Measurements from ENCODE around the gene ICA1.

ICA1 gene

DNA sequence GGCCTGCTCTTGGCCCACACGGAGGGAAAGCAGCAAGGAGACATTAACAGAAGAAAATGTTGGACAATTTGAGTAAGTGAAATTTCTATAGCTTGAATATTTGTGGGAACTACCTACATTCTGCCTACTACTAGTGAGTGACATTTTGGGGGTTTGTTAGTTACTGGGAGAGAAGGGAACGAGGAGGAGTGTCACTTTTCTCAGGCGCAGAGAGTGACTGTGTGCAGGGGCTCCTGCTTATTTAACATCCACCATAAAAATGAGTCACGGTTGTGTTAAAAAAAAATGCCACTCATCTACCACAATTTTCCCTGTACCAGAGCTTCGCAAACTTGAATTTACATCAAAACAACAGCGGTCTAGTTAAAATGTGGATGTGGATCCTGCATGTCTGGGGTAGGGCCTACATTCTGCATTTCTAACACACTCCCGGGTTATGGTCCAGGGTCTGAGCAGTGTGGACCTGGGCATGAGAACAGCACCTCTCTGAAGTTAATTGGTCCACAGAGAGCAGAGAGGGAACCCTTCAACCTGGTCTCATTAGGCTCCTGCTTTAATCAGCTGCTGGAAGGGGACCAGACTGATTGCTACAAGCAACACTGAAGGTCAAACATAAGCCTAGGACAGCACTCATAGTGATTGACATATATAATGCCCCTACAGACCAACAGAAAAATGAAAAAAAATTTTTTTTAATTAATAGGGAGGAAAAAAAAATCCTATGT, 41.4 kb downstream of the ICA1 start:
- no peaks in the 10 kb centered on the region for H3K27me3 ChIP-seq
- H3K4me1 ChIP-seq = no peaks in the 10 kb centered on the region
- peaks cover 0 to 6% (median 0%) of the 10 kb centered on the region in 11 experiments; a peak in 2 of 22 replicates for H3K36me3 ChIP-seq
- H3K9ac ChIP-seq = 0 out of 22 replicates have a peak overlapping the region, but pooled peaks of 1 of the 11 experiments have one; percentile 27
- H3K27ac ChIP-seq = no peak overlapping the region
- H3K4me3 ChIP-seq = no peak overlapping the region
- no peaks in the 10 kb centered on the region for H4K20me1 ChIP-seq
- H3K9me3 ChIP-seq (replicated peaks in 1 of 11) = no peaks in the 10 kb centered on the region
- no peak overlapping the region for H3K4me2 ChIP-seq
- no peak for TF ChIP-seq Cebpa-rat (IDR thresholded peaks at IDR 0.05)

DNA sequence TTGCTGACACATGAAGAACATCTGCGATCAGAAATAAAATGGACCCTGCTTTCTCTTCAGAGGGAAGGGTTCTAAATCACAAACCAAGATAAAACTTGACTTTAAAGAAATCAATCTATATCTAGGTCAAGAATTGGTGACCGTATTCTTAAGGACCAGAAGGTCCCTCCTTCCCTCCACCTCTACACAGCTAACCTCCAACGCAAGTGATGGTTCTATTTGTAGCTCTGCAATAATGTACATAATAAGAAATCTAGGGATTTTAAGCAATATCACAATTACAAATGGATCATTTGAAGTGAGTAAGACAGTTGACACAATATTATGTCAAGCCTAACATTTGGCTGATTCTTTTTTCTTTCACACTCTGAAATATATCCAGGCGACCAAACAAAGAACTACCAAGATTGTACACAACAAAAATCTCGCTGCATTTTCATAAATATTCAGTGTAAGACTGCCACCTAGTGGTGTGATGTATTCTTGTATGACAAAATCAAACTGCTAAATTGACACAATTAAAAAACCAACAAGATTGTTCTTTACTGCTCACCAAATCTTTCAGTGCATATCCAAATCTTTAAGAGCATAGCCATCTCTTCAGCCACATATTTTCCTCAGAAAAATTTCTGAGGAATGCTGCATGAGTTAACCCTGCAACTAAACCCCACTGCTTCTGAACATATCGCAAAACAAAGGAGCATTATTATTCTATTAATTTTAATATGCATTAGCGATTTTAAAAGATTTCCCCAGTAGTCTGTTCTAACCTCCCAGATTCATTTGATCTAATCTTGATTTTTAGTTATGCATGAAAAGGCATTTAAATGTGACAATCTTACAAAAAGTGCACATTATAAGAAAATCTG, 44.5 kb downstream of the ICA1 start:
- Histone ChIP-seq H4K20me1 (no peaks in the 10 kb centered on the region), H3K9me3 (replicated peaks in 1 of 11) (no peaks in the 10 kb centered on the region), H3K9ac (no peak overlapping the region), H3K36me3 (peaks cover 0 to 6% (median 0%) of the 10 kb centered on the region in 11 experiments; a peak in 2 of 22 replicates), H3K27me3 (no peaks in the 10 kb centered on the region), H3K4me3 (no peak overlapping the region), H3K4me2 (no peak overlapping the region), H3K4me1 (no peaks in the 10 kb centered on the region), H3K27ac (no peak overlapping the region)
- TF ChIP-seq Cebpa-rat (IDR thresholded peaks at IDR 0.05) = no peak

DNA sequence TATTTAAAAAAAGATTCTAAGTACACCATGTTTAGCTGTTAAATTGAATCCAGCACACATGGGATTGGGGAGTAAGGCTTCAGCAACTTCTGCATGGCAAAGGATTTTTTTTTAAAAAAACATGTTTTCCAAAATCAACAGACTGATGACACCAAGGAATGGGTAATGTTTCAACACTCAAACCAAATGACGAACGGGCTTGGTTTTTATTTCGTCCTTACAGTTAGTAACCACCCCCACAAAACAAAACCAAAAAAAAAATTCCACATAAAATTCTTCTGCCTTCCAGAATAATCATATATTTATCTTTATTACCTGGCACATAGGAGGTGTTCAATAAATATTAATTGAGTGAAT, 45.7 kb downstream of the ICA1 start:
- Histone ChIP-seq H3K9me3 (replicated peaks in 1 of 11) (no peaks in the 10 kb centered on the region), H3K4me3 (no peak overlapping the region), H3K27ac (no peak overlapping the region), H3K9ac (no peak overlapping the region), H4K20me1 (no peaks in the 10 kb centered on the region), H3K27me3 (no peaks in the 10 kb centered on the region), H3K36me3 (peaks cover 0 to 6% (median 0%) of the 10 kb centered on the region in 11 experiments; a peak in 2 of 22 replicates), H3K4me1 (no peaks in the 10 kb centered on the region), H3K4me2 (no peak overlapping the region)
- no peak for TF ChIP-seq Cebpa-rat (IDR thresholded peaks at IDR 0.05)

DNA sequence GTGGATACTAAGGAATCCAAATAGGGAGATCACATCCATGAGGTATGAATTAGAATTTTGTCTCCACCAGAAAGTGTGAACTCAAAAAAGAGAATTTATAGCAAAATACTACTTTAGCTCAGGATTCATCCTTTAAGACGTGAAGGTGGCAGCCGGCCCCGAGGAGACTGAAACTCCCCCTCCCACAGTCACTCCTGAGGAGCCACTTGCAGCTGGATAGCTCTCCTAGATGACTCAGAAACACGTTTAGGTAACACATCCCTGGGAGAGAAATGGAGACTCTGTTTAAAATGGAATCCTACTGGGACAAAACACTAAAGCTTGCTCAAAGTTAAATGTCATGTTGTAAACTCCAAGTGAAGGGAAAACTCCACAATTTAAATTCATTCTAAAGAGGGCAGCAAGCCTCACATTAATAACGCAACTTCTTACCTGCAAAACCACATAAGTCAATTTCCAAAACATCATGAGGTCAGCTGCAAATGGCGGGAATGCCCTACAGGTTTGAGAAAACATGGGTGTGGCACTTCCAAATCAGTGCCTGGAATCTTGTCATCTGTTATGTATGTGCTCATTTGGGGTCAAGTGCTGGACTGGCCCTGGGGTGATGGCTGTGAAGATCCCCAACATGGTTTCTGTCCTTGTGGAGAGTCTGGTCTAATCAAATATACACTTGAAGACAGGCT, 46.2 kb downstream of the ICA1 start:
- Histone ChIP-seq H3K4me2 (no peak overlapping the region), H3K27ac (no peak overlapping the region), H3K9ac (no peak overlapping the region), H3K4me3 (no peak overlapping the region), H3K27me3 (no peaks in the 10 kb centered on the region), H4K20me1 (no peaks in the 10 kb centered on the region), H3K4me1 (no peaks in the 10 kb centered on the region), H3K9me3 (replicated peaks in 1 of 11) (no peaks in the 10 kb centered on the region), H3K36me3 (peaks cover 0 to 6% (median 0%) of the 10 kb centered on the region in 11 experiments; a peak in 2 of 22 replicates)
- no peak for TF ChIP-seq Cebpa-rat (IDR thresholded peaks at IDR 0.05)

DNA sequence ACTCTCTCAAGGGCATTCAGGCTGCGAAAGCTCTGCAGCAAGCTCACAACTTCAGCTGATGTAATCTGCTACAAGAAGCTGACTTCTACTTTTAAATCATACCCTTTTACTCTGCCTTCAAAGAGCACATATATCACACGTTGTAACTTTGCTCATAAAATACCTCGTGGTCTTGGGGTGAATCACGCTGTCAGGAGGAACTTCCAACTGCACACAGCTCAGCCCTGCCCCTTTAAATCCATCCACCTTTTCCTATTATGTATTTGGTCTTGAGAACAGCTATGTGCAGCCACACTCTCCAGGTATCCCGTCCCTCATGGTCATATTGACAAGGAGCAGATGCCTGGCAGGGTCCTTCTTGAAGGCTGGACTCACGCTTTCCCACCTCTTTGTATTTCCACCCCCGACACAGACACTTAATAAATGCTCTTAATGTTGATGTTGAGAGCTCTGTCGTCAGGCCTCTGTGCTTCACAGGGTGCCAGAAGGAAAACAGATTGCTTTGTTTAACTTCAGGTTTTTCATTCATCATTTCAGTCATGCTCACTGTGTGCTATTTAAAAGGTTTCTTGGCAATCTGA, 47.6 kb downstream of the ICA1 start:
- Histone ChIP-seq H3K9ac (no peak overlapping the region), H3K4me2 (no peak overlapping the region)

DNA sequence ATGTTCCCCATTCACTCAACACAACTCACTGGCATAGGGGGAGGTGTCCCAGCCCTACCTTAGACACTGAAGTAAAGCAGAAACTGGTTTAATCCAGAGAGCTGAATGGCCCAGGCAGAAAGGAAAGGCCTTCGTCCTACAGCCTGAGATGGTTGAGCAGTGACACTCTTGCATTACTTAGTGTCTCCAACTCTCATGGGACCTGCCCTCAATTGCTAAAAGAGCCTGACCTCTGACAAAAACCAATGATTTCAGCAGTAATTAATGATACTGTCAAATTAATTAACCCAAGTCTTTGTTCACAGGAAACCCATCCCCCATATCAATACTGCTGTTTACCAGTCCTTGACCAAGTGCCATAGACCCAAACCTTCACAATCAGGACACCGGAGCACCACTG, 48.6 kb downstream of the ICA1 start:
- no peaks in the 10 kb centered on the region for H4K20me1 ChIP-seq
- H3K4me3 ChIP-seq = no peak overlapping the region
- H3K27me3 ChIP-seq = no peaks in the 10 kb centered on the region
- no peak overlapping the region for H3K4me2 ChIP-seq
- no peaks in the 10 kb centered on the region for H3K4me1 ChIP-seq
- no peak overlapping the region for H3K9ac ChIP-seq
- H3K9me3 ChIP-seq (replicated peaks in 1 of 11) = no peaks in the 10 kb centered on the region
- H3K27ac ChIP-seq = no peak overlapping the region
- H3K36me3 ChIP-seq = peaks cover 0 to under 1% (median 0%) of the 10 kb centered on the region in 11 experiments; a peak in 2 of 22 replicates
- TF ChIP-seq Cebpa-rat (IDR thresholded peaks at IDR 0.05) = no peak

More for the DNA sequence above, 47.6 kb downstream of the ICA1 start:
- H3K4me3 ChIP-seq = no peak overlapping the region
- H3K27me3 ChIP-seq = no peaks in the 10 kb centered on the region
- peaks cover 0 to 6% (median 0%) of the 10 kb centered on the region in 11 experiments; a peak in 2 of 22 replicates for H3K36me3 ChIP-seq
- no peak overlapping the region for H3K27ac ChIP-seq
- H4K20me1 ChIP-seq = no peaks in the 10 kb centered on the region
- H3K4me1 ChIP-seq = no peaks in the 10 kb centered on the region
- no peaks in the 10 kb centered on the region for H3K9me3 ChIP-seq (replicated peaks in 1 of 11)
- TF ChIP-seq Cebpa-rat (IDR thresholded peaks at IDR 0.05) = no peak

DNA sequence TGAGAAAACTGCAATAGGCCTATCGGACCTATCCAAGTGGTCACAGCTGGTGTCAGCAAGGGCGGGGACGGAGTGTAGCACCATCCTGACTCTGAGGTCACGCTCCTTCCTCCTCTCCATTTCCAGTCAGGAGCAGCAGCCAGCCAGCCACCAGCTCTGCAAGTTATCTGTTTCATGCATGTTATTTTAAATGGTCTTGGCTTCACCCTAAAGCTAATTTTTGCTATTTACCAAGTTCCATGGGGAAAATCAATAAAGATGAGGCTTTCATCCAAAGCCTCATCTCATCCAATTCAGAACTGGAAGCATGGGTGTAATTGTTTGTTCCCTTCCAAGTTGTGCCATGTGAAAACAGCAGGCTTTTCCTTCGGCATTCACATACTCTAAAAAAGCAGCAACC, 49.3 kb downstream of the ICA1 start:
- no peak for TF ChIP-seq Cebpa-rat (IDR thresholded peaks at IDR 0.05)
- H3K4me2 ChIP-seq = no peak overlapping the region
- no peaks in the 10 kb centered on the region for H3K27me3 ChIP-seq
- no peak overlapping the region for H3K27ac ChIP-seq
- H4K20me1 ChIP-seq = no peaks in the 10 kb centered on the region
- H3K4me1 ChIP-seq = no peaks in the 10 kb centered on the region
- no peak overlapping the region for H3K4me3 ChIP-seq
- H3K36me3 ChIP-seq = no peaks in the 10 kb centered on the region
- H3K9ac ChIP-seq = no peak overlapping the region
- H3K9me3 ChIP-seq (replicated peaks in 1 of 11) = no peaks in the 10 kb centered on the region

DNA sequence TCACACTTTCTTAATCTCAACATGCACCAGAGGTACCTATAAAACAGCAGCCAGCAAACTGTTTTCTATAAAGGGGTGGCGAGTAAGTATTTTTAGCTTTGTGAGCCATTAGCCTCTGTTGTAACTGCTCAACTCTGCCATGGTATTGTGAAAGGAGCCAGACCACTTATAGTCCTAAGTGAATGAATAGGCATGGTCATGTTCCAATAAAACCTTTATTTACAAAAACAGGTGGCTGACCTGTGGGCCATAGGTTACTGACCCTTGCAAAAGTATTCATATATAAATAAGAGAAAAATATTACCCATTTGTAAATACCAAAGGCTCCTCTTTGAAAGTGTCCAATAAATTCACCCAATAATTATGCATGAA, 50.3 kb downstream of the ICA1 start:
- Histone ChIP-seq H3K4me2 (no peak overlapping the region), H3K27me3 (no peaks in the 10 kb centered on the region), H4K20me1 (no peaks in the 10 kb centered on the region), H3K9ac (no peak overlapping the region), H3K27ac (no peak overlapping the region), H3K36me3 (no peaks in the 10 kb centered on the region), H3K4me3 (no peak overlapping the region), H3K4me1 (no peaks in the 10 kb centered on the region), H3K9me3 (replicated peaks in 1 of 11) (no peaks in the 10 kb centered on the region)
- TF ChIP-seq Cebpa-rat (IDR thresholded peaks at IDR 0.05) = no peak
